ENCODE measurements around the gene FRAS1. TPM values are rescaled to one million over a fixed set of nuclear protein-coding genes. Genes with fewer than 3 reads are reported as not detected.

Gene FRAS1
- total and polyA plus RNA-seq, 2 of the 8 experiments (the other 6 are each of a cell fraction or from before 2014, with no cell fraction given) = 38.5 to 109 TPM

DNA sequence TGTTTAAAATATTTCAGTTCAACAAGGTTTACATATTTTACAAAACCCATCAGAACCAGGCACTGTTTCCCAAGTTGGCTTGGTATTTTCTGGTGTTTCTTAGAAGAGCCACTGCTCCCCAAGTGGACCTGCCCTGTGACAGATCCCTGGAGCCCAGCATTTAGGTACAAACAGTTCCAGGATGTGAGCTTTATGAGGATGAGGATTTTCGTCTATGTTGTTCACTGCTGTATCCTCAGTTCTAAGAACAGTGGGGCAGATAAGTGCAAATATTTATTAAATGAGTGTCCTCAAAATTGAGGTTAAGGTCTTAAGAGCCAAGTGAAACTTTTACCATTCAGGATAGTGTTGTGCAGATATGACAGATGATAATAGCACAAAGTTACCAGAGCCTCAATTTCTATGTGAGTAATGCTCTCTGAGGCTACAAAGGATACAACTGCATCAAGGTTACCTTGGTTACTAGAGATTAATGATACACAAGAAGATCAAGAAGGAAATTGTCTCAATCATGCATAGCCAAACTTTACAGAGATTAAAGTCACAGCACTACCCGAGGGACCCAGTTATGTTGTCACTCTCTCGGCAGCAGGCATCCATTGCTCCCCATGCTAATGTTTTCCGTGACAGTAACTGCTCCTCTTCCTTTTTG is 531.9 kb downstream of the FRAS1 start:
- CTCF ChIA-PET (ENCODE audit: partially characterized antibody) = interaction anchor here (1.0 to 1.7 kb wide), 3 partner anchors 27 to 275 kb away, joined by 3 read pairs; no protein-coding TSS in a partner anchor
- Histone ChIP-seq H2BK12ac (ENCODE audit: low read depth, low read length) (no peak overlapping the region), H3K9me3 (ENCODE audit: insufficient read depth in 2 of 2, low read depth in 1 of 2, low read length in 1 of 2) (no peaks in the 10 kb centered on the region), H2AK5ac (ENCODE audit: low read depth, low read length) (no peak overlapping the region), H2BK5ac (ENCODE audit: low read depth, low read length) (no peak overlapping the region), H2BK20ac (ENCODE audit: low read length) (no peak overlapping the region), H3K14ac (ENCODE audit: insufficient read length) (no peak overlapping the region), H4K5ac (ENCODE audit: insufficient read length, low read depth, low read length) (no peak overlapping the region), H4K20me1 (replicated peaks in 1 of 2; ENCODE audit: control insufficient read depth in 1 of 2, insufficient read depth in 2 of 2, low read length in 2 of 2) (no peaks in the 10 kb centered on the region), H3K27ac (ENCODE audit: low read depth, low read length) (no peak overlapping the region), H2BK15ac (ENCODE audit: low read length) (no peak overlapping the region), H3K79me2 (ENCODE audit: control insufficient read depth in 1 of 2, insufficient read depth in 2 of 2, low read length in 2 of 2) (no peaks in the 10 kb centered on the region), H3K56ac (replicated peaks; ENCODE audit: insufficient read length, low read depth, low read length) (no peak overlapping the region), H3K9ac (replicated peaks in 1 of 4; ENCODE audit: extremely low read depth in 1 of 4, low read depth in 3 of 4, low read length in 3 of 4) (no peak overlapping the region), H3K4me1 (replicated peaks in 1 of 4; ENCODE audit: control insufficient read depth in 3 of 4, insufficient read depth in 4 of 4, low read length in 3 of 4) (no peaks in the 10 kb centered on the region), H3K18ac (ENCODE audit: extremely low read depth, low read length) (no peak overlapping the region), H3K79me1 (ENCODE audit: low read depth, low read length) (no peaks in the 10 kb centered on the region), H3K4ac (replicated peaks; ENCODE audit: insufficient read length, low read depth, low read length) (no peak overlapping the region), H4K91ac (replicated peaks; ENCODE audit: insufficient read length, low read length) (no peak overlapping the region), H3K27me3 (replicated peaks in 1 of 4; ENCODE audit: control insufficient read depth in 3 of 4, extremely low read depth in 1 of 4, insufficient read depth in 3 of 4, low read length in 3 of 4) (no peaks in the 10 kb centered on the region), H4K8ac (ENCODE audit: extremely low read depth, insufficient read depth, low read length) (no peak overlapping the region), H2AFZ (ENCODE audit: low read length) (no peak overlapping the region), H2BK120ac (replicated peaks; ENCODE audit: low read depth, low read length) (no peak overlapping the region), H3K36me3 (ENCODE audit: control insufficient read depth in 2 of 4, insufficient read depth in 4 of 4, low read length in 3 of 4) (no peaks in the 10 kb centered on the region), H3K4me2 (ENCODE audit: insufficient read depth in 1 of 2, low read depth in 2 of 2, low read length in 2 of 2) (no peak overlapping the region), H3K23ac (ENCODE audit: insufficient read length) (no peak overlapping the region), H3K23me2 (ENCODE audit: low read depth, low read length) (no peaks in the 10 kb centered on the region), H3K4me3 (ENCODE audit: extremely low read depth in 1 of 4, insufficient read depth in 2 of 4, low read depth in 3 of 4, low read length in 4 of 4) (no peak overlapping the region)
- FAIRE-seq (no peak), DNase-seq (ENCODE audit: low read depth in 1 of 2, low spot score in 2 of 2) (no peak)
- 74% methylated on average over 4 of the region's 4 CpGs; no CpG with 5 or more reads in 1 of the 2 experiments for WGBS, 2 experiments (ENCODE audit: extremely low coverage in 1 of 2, insufficient coverage in 1 of 2, insufficient read length in 1 of 2, insufficient replicate concordance in 2 of 2, low coverage in 1 of 2, low lambda C conversion rate in 2 of 2, missing lambda C conversion rate in 1 of 2)
- TF ChIP-seq HDAC6 (IDR thresholded peaks at IDR 0.05; ENCODE audit: low read depth, low read length) (no peak), TBP (IDR thresholded peaks at IDR 0.05; ENCODE audit: low read depth, low read length) (no peak), MAFK (IDR thresholded peaks at IDR 0.05; ENCODE audit: low read depth, low read length) (no peak), E2F6 (IDR thresholded peaks at IDR 0.05) (no peak)
- TF ChIP-seq, protein P1, sequence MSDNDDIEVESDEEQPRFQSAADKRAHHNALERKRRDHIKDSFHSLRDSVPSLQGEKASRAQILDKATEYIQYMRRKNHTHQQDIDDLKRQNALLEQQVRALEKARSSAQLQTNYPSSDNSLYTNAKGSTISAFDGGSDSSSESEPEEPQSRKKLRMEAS (IDR thresholded peaks at IDR 0.05) = no peak
- POLR2A ChIA-PET (ENCODE audit: partially characterized antibody) = no interaction called here

Data from H1 (cell line).